ENCODE measurements around the gene PLEKHA7.

DNA sequence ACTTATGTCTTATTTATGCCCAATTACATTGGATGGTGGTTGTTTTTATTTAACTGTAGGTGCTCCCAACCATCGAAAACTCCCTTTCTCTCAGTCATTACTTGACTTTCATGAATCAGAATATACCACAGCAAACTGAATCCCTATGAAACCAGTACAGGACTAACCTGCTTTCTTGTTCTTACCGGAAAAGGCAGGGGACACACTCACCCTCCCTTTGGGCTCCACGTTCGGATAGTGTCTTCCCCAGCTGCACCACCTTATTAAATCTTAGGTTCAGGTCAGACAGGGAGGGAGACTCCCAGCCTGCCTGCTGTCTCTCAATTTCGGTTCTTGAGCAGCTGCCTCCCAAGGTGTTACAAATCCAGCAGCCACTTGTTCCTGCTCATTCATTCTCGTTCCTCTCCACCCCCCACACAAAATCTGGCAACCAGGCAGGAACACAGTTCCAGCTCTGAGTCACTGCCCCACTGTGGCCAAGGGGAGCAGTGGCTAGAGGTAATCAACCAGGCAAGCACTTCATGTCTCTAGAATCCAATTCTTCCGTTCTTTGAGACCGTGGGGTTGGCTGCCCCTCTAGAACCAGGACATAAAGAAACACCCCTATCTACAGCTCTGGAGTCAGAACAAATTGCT, 133.0 kb downstream of the PLEKHA7 start:
- TF ChIP-seq, protein P1, sequence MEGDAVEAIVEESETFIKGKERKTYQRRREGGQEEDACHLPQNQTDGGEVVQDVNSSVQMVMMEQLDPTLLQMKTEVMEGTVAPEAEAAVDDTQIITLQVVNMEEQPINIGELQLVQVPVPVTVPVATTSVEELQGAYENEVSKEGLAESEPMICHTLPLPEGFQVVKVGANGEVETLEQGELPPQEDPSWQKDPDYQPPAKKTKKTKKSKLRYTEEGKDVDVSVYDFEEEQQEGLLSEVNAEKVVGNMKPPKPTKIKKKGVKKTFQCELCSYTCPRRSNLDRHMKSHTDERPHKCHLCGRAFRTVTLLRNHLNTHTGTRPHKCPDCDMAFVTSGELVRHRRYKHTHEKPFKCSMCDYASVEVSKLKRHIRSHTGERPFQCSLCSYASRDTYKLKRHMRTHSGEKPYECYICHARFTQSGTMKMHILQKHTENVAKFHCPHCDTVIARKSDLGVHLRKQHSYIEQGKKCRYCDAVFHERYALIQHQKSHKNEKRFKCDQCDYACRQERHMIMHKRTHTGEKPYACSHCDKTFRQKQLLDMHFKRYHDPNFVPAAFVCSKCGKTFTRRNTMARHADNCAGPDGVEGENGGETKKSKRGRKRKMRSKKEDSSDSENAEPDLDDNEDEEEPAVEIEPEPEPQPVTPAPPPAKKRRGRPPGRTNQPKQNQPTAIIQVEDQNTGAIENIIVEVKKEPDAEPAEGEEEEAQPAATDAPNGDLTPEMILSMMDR (IDR thresholded peaks at IDR 0.05; ENCODE audit: low read depth, low read length, poor library complexity, severe bottlenecking) = no peak
- TF ChIP-seq EZH2phosphoT487 (IDR thresholded peaks at IDR 0.05; ENCODE audit: borderline replicate concordance, low read length) = no peak

All from DOHH2 (cell line).